ENCODE measurements around the gene DEFB128.
"Not testable (repeated sequence)": the region's sequence is repeated elsewhere in the genome, so short reads cannot be mapped to it uniquely, and the experiment has no call there.

Gene DEFB128

DNA sequence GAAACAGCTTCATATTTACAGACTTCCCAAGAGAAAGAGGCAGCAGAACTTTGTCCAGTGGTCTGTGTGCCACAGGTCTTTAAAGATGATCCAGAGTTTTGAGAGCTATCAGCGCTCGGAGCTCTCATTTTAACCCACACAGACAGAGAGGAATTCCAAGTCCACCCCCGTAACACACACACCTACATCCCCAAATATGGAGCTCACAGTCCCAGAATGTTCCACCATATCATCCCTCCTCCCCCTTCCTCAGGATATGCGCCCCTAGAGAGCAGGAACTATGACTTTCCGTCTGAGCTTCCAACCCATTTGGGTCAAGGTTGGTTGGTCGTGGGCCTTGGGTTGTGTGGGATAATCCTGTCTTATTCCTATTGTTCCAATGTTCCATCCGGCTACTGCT is at the start of gene DEFB128:
DEFB128 (minus strand) TSS at position 101 of the 400 bp plus-strand sequence; CDS start at position 13, 88 bp downstream.
- no peak for DNase-seq (ENCODE audit: low read depth)

DNA sequence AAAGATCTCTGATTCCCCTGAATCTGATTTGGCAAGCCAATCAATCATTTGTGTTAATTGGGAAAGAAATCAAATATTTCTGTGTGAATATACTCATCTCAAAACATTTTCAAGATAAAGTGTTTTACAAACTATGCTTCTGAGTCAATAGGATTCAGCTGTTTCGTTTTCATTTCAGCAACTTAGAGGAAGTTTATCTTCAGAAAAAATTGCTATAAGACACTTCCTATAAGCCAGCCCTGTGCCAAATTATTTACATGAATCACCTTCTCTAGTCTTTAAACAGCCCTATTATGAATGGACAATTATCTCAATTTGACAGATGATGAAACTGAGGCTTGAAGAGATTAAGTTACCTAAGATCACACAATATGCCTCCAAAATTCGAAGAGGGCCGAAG is 48.4 kb upstream of the DEFB128 start:
- DNase-seq (ENCODE audit: low read depth): no peak

DNA sequence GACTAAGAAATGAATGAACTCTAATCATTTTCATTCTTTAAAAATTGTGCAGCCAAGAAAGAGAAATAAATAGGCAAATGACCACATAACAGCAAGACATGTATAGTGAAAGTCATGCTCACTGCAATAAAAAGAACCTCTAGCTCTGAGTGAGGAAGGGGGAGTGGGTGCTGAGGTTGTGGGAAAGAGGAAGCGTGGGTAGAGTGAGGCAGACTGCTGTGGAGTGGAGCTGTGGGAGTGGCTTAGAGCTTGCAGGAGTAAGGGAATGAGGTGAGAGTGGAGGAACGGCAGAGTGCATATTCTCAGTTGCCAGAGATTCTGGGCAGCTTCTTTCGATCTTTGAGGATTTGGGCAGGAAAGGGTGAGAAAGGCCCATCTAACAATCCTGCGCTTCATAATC is 48.0 kb upstream of the DEFB128 start:
- DNase-seq (ENCODE audit: low read depth): no peak

DNA sequence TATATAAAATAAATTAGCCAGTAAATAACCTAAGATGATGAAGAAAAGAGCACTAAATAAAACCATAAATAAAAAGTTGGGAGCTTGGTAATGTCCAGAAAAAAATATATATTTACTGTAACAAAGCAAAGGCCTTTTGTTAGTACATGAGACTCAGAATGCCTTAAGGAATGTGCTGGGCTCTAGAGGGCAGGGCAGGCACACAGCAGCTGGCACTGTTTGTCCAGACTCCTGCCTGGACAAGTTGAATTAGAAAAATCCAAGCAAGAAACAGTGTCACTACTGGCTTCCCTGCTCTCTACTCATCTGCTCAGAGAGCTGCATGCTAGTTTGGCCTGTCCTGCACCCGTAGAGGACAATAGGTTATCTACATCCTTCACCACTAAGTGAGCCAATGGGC is 46.4 kb upstream of the DEFB128 start:
- no peak for DNase-seq (ENCODE audit: low read depth)

DNA sequence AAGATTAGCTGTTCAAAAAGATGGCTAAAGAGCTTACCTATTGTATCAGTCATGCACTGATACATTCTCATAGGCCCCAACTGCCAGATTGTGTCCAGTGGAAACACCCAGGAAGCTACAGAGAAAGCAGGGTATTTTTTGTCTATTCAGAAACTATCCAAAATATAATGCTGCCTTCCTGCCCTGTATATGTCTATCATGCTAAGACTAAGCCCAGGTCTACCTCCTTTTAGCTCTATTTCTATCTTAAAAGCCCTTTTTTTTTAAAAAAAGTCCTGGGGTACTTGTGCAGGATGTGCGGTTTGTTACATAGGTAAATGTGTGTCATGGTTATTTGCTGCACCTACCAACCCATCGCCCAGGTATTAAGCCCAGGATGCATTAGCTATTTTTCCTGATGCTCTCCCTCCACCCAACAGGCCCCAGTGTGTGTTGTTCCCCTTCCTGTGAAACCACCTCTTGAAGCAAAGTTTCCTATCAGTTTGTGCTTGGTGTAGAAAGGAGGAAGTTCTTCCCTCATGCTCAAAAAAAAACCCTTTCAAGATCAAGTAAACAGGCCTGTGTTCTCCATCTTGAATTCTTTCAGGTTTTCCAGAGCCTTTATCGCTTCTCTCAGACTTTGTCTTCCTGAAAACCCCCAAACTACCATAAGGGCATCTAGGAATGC is 38.1 kb upstream of the DEFB128 start:
- DNase-seq (ENCODE audit: low read depth): no peak

DNA sequence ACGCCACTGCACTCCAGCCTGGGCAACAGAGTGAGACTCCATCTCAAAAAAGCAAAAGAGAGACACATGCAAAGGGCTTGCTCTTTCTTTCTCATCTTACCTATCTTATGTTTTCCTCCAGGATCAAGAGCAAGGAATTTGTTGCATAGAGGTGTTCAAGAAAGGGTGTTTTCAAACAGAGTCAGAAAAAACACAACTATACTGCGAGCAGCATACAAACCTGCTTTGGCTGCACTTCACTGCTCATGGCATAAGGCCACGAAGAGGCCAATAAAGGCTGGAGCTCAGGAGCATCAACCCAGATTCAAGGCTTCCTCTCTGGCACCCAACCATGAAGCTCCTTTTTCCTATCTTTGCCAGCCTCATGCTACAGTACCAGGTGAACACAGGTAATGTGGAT is 37.4 kb upstream of the DEFB128 start, which contains the start of gene DEFB129:
DEFB129 (plus strand) TSS at position 301 of the 400 bp plus-strand sequence; CDS start at position 332, 31 bp downstream.
- DNase-seq (ENCODE audit: low read depth): no peak

DNA sequence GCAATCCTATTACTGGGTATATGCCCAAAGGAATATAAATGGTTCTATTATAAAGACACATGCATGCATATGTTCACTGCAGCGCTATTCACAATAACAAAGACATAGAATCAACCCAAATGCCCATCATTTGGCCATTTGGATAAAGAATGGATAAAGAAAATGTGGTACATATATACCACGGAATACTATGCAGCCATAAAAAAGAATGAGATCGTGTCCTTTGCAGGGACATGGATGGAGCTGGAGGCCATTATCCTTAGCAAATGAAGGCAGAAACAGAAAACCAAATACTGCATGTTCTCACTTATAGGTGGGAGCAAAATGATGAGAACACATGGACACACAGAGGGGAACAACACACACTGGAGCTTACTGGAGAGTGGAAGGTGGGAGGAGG is 36.4 kb upstream of the DEFB128 start:
- DNase-seq (ENCODE audit: low read depth): not testable (repeated sequence)

DNA sequence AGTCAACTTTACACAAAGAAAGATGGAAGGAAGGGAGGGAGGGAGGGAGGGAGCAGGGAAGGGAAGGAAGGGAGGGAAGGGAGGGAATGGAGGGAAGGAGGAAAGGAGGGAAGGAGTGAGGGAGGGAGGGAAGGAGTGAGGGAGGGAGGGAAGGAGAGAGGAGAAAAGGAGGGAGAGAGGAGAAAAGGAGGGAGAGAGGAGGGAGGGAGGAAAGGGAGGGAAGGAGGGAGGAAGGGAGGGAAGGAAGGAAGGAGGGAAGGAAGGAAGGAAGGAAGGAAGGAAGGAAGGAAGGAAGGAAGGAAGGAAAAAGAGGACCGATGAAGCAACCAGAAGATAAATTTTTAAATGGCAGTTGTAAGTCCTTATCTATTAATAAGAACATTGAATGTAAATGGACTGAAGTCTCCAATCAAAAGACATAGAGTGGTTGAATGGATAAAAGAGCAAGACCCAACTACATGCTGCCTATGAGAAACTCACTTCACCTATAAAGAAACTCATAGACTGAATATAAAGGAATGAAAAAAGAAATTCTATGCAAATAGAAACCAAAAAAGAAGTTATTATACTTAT is 31.8 kb upstream of the DEFB128 start:
- DNase-seq (ENCODE audit: low read depth): no peak

DNA sequence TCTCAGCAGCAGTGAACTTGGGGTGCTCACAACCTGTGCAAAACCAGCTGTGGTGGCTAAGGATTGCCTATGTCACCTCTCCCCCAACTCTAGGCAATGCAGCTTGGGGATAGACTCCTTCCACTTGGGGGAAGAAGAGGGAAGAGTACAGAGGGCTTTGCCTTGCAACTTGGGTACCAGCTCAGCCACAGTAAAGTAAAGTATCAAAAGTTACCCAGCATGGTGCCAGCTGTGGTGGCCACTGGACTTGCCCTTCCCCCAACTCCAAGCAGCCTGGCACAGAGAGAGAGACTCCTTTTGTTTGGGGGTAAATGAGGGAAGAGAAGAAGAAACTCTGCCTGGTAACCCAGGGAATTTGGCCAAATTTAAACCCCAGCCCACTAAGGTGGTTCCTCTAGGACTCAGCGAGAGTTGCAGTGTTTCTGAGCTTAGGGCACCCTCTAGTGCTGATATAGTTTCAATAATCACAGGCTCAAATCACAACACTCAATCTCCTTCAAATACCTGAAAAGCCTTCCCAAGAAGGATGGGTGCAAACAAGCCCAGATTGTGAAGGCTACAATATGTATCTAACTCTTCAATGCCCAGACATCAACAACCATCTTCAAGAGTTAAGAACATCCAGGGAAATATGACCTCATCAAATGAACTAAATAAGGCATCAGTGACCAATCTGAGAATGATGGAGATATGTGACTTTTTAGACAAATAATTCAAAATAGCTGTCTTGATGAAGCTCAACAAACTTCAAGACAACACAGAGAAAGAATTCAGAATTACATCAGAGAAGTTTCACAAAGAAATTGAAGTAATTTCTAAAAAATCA is 30.0 kb upstream of the DEFB128 start:
- DNase-seq (ENCODE audit: low read depth): no peak

DNA sequence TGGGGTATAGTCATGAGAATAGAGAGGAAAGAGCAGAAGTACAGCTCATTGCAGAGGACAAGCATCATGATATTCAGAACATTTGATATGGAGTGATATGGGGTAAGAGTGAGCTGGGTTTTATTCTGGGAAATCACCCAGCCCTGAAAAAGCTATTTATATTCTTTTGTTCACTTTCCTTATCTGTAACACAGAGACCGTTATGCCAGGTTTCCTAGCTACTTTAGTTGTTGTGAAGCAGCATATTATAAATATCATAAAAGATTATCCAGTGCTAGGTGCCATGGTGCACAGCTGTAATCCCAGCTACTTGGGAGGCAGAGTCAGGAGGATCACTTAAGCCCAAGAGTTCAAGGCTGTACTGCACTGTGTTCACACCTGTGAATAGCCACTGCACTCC is 27.8 kb upstream of the DEFB128 start:
- no peak for DNase-seq (ENCODE audit: low read depth)

DNA sequence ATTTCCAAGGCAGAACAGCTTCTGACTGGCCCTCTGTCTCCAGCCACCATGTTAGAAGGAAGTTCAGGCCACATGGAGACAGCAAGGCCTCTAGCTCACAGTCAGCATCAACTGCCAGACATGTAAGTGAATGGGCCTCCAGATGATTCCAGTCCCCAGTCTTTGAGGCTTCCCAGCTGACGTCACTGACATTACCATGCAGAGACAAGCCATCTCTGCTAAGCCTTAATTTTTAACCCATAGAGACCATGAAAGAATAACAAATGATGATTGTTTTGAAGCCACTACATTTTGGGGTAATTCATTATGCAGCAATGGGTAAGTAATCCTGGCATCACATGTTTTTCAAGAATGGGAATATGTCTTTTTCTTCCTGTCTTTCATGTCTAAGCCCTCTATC is 26.3 kb upstream of the DEFB128 start:
- no peak for DNase-seq (ENCODE audit: low read depth)

DNA sequence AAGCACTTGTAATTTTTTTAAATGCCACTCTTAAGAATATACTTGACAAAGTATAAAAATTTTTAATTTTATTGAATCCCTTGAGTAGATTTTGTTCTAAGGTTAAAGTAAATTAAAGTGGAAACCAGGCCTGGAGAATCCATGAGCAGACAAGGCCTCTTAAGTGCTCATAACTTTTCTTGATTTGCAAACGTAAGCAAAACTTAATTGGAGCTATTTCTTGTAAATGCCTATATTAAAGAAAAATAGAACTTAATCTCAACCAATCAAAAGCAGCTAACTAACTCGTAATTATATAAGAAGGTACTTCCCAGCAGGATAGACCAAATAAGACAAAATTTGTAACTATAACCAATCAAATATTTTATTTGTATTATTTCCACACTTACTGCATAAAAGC is 24.9 kb upstream of the DEFB128 start:
- DNase-seq (ENCODE audit: low read depth): no peak

DNA sequence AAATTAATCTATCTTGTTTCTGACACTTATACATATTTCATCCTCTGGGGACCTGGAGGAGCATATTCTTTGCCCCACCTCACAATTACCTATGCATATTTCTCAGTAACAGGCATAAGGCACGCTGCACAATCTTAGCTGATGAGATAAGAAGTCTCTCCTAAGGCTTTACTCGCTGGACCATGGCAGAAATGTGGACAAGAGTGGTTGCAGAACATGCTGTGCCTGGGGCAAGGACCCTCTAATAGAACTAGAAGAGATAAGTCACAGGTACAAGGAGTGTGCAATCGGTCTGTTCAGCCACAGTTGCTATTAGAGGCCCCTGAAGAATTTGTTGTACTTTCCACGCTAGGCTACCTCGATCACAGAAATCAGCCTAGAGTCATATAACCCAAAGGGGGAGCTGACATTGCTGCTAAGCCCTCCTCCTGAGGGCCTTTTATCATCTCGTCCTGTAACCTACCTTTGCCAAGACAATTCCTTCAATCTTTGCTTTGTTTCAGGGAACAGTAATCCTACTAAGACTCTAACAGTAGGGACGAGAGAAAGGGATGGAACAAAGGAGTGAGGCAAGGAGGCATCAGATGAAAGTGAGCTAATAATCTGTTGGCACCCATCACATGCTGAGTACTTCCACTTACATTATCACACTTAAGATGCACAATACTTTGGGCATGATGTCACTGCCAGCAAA is 21.4 kb upstream of the DEFB128 start:
- DNase-seq (ENCODE audit: low read depth): no peak

DNA sequence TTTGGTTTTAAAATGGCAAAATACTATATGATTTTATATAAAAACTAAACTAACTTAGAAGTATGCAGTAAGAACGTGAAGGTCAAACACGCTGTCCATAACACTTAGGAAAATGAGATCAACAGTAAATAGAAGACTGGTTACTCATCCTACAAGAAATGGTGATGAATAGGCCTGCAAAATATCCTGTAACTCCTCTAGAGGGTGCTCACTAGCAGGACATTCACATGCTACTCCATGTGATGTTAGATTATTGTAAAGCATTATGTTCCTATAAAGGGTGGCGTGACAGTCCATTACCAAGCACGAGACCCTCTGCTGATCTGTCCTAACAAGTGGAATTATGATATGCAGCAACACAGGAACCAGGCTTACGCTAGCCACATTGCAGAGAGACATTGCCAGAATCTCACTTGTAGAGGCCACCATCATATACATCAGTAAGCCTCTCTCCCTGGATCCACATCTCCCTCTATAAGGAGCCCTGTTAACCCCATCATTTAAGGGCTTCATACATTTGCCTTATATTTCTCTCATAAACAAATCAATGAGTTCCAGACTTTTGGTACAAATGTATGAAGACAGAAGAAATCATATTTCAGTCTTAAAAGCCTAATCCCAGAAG is 19.5 kb upstream of the DEFB128 start:
- DNase-seq (ENCODE audit: low read depth): no peak

DNA sequence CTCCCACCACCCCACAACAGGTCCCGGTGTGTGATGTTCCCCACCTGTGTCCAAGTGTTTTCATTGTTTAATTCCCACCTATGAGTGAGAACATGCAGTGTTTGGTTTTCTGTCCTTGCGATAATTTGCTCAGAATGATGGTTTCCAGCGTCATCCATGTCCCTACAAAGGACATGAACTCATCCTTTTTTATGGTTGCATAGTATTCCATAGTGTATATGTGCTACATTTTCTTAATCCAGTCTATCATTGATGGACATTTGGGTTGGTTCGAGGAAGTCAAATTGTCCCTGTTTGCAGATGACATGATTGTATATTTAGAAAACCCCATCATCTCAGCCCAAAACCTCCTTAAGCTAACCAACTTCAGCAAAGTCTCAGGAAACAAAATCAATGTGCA is 14.1 kb upstream of the DEFB128 start:
- not testable (repeated sequence) for DNase-seq (ENCODE audit: low read depth)

DNA sequence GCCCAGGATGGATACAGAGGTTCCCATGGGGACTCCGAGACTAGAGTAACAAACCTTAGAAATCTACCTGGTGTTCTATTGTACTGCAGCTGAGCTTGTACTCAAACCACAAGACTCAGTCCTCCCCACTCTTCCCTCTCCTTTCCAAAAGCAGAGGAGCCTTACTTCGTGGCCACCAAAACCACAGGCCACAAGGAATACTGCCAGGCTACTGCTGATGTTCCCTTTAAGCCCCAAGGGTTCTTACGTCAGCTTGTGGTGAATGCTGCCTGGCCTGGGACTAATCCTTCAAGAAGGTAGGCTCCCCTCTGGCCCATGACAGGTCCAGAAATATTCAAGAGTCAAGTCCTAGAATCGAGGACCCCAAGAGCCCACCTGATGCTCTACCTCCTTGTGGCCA is 10.5 kb upstream of the DEFB128 start:
- no peak for DNase-seq (ENCODE audit: low read depth)

DNA sequence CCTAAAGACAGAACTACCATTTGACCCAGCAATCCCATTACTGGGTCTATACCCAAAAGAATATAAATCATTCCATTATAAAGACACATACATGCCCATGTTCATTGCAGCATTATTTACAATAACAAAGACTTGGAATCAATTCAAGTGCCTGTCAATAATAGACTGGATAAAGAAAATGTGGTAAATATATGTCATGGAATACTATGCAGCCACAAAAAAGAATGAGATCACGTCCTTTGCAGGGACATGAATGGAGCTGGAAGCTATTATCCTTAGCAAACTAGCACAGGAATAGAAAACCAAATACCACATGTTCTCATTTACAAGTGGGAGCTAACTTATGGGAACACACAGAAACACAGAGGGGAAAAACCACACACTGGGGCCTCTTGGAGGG is 8.7 kb upstream of the DEFB128 start:
- DNase-seq (ENCODE audit: low read depth): no peak

DNA sequence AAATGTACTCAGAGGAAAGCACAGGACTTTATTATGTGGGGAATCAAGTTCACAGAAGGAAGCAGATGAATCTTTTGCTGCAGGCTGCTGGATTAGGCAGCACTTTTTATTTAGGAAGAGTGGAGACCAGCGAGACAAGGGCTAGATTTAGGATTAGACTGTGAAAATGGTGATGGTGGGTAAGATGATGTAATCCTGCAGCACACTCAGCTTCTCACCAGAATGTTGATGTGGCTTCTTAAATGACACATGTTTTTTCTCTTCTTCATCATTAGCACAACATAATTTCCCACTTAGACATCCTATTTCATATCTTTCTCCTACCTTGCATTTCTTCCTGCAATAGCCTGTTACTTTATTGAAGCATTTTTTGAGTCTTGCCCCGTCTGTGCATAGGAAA is 1.8 kb downstream of the DEFB128 start:
- no peak for DNase-seq (ENCODE audit: low read depth)

DNA sequence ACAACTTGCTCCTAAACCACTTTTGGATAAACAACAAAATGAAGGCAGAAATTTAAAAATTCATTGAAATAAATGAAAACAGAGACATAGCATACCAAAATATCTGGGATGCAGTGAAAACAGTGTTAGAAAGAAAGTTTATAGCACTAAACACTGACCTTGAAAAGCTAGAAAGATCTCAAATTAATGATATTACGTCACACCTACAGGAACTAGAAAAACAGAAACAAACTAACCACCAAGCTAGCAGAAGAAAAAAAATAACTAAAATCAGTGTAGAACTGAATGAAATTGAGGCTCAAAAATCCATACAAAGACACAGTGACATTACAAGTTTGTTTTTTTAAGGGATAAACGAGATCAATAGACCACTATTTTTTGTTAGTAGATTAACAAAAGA is 5.2 kb downstream of the DEFB128 start:
- no peak for DNase-seq (ENCODE audit: low read depth)

DNA sequence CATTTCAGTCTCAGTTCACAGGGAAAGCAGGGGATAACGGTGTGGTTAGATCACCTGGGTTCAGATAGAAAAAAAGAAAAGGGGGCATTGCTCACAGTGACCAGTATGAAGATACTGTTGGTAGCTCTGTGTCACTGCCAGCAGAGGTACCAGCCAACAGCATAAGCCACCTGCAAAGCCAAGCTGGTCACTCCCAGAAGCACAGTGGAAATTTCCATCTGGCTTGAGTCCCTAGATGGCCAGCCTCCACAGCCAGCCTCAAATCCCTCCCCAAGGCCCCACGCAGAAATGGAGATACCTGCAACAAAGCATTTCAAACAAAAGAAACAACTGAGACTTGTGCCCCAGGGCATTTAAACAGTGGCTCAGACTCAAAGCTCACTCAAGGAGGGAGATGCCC is 20.6 kb downstream of the DEFB128 start:
- DNase-seq (ENCODE audit: low read depth): no peak

DNA sequence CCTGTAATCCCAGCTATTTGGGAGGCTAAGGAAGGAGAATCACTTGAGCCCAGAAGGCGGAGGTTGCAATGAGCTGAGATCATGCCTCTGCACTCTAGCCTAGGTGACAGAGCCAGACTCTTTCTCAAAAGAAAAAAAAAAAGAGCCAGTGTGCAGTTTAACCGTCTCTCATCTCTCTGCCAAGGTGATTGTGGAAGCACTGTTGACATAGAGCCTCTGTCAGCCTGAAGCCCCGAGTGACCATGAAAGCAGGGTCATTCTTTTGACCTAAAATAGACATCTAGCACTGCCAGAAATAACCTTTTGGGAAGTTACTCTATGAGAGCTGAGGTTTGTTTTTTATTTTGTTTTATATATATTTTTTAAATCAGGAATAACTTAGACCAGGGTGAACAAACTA is 24.9 kb downstream of the DEFB128 start:
- DNase-seq (ENCODE audit: low read depth): no peak

DNA sequence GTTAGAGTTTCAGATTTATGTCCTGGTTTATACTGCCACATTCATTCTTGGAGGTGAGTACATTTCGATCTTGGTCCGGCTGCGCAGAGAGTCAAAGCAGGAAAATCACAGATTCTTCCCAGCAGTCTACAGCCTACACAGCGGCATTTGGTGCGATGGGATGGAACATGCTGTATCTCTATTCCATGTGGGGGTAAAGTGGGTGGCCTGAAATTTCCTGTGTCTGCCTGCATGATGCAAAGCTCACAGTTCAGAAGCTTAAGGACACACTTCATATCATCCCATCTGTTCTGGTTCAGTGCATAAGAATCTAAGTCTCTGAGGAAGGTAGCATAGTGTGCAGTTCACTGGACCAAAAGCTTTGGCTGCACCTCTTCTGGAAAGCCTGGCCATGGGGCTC is 32.4 kb downstream of the DEFB128 start, which contains the start of gene DEFB127:
DEFB127 (plus strand) TSS at position 301 of the 400 bp plus-strand sequence; CDS start at position 392, 91 bp downstream.
- no peak for DNase-seq (ENCODE audit: low read depth)
